ENCODE data around the gene SPSB4. TPM values are rescaled to one million over a fixed set of nuclear protein-coding genes. Genes with fewer than 3 reads are reported as not detected.

The SPSB4 gene
- total and polyA plus RNA-seq, 2 of the 8 experiments (the other 6 are each of a cell fraction or from before 2014, with no cell fraction given) = 15.1 to 17.2 TPM

GRCh38 chr3:141044695-141045641, 6.2 kb upstream of the SPSB4 start:
- no peaks in the 10 kb centered on the region for H3K79me2 ChIP-seq (ENCODE audit: control insufficient read depth in 1 of 2, insufficient read depth in 2 of 2, low read length in 2 of 2)
- no peak overlapping the region for H2BK12ac ChIP-seq (ENCODE audit: low read depth, low read length)
- H4K5ac ChIP-seq (ENCODE audit: insufficient read length, low read depth, low read length) = no peak overlapping the region
- no peaks in the 10 kb centered on the region for H3K23me2 ChIP-seq (ENCODE audit: low read depth, low read length)
- TF ChIP-seq EP300 (IDR thresholded peaks at IDR 0.05; ENCODE audit: borderline replicate concordance in 1 of 2, low read depth in 2 of 2, low read length in 2 of 2) (no peak), SAP30 (IDR thresholded peaks at IDR 0.05; ENCODE audit: insufficient read depth, insufficient replicate concordance, low read length) (no peak), GABPA (IDR thresholded peaks at IDR 0.05; ENCODE audit: borderline replicate concordance, insufficient read depth, low read length) (no peak), GTF2F1 (IDR thresholded peaks at IDR 0.05; ENCODE audit: borderline replicate concordance, low read depth, low read length) (no peak), MAX (IDR thresholded peaks at IDR 0.05) (no peak), CREB1 (IDR thresholded peaks at IDR 0.05) (no peak), CEBPB (IDR thresholded peaks at IDR 0.05; ENCODE audit: low read depth, low read length) (no peak), POLR2A (IDR thresholded peaks at IDR 0.05; ENCODE audit: control extremely low read depth in 1 of 2, low read depth in 2 of 2, low read length in 2 of 2) (no peak), HDAC6 (IDR thresholded peaks at IDR 0.05; ENCODE audit: low read depth, low read length) (no peak)
- H3K79me1 ChIP-seq (ENCODE audit: low read depth, low read length) = no peaks in the 10 kb centered on the region
- peaks cover 0 to 18% (median 3%) of the 10 kb centered on the region in 4 experiments; a peak in 4 of 7 replicates for H3K27me3 ChIP-seq (replicated peaks in 1 of 4; ENCODE audit: control insufficient read depth in 3 of 4, extremely low read depth in 1 of 4, insufficient read depth in 3 of 4, low read length in 3 of 4)
- H3K4me2 ChIP-seq (ENCODE audit: insufficient read depth in 1 of 2, low read depth in 2 of 2, low read length in 2 of 2) = no peak overlapping the region
- no peak overlapping the region for H4K91ac ChIP-seq (replicated peaks; ENCODE audit: insufficient read length, low read length)
- no peak for FAIRE-seq
- H3K9ac ChIP-seq (replicated peaks in 1 of 4; ENCODE audit: extremely low read depth in 1 of 4, low read depth in 3 of 4, low read length in 3 of 4) = no peak overlapping the region
- H2BK20ac ChIP-seq (ENCODE audit: low read length) = no peak overlapping the region
- no peak overlapping the region for H2BK15ac ChIP-seq (ENCODE audit: low read length)
- no peak overlapping the region for H3K14ac ChIP-seq (ENCODE audit: insufficient read length)
- H3K4ac ChIP-seq (replicated peaks; ENCODE audit: insufficient read length, low read depth, low read length) = no peak overlapping the region
- WGBS, 2 experiments (ENCODE audit: extremely low coverage in 1 of 2, insufficient coverage in 1 of 2, insufficient read length in 1 of 2, insufficient replicate concordance in 2 of 2, low coverage in 1 of 2, low lambda C conversion rate in 2 of 2, missing lambda C conversion rate in 1 of 2) = 90% methylated on average over 4 of the region's 4 CpGs; no CpG with 5 or more reads in 1 of the 2 experiments
- ChIA-PET CTCF (ENCODE audit: partially characterized antibody) (interaction anchor here (0.9 to 9.8 kb wide), 12 partner anchors 12 to 230 kb away, joined by 3 to 333 read pairs (median 12); no protein-coding TSS in a partner anchor), POLR2A (ENCODE audit: partially characterized antibody) (no interaction called here)
- peak overlapping the region; percentile 26; the same call in 1 of the 2 replicates for H2AFZ ChIP-seq (ENCODE audit: low read length)
- no peaks in the 10 kb centered on the region for H4K20me1 ChIP-seq (replicated peaks in 1 of 2; ENCODE audit: control insufficient read depth in 1 of 2, insufficient read depth in 2 of 2, low read length in 2 of 2)
- no peak overlapping the region for H2BK120ac ChIP-seq (replicated peaks; ENCODE audit: low read depth, low read length)
- H3K4me1 ChIP-seq (replicated peaks in 1 of 4; ENCODE audit: control insufficient read depth in 3 of 4, insufficient read depth in 4 of 4, low read length in 3 of 4) = peaks cover 0 to 9% (median 2%) of the 10 kb centered on the region in 4 experiments; a peak in 2 of 7 replicates
- no peak overlapping the region for H4K8ac ChIP-seq (ENCODE audit: extremely low read depth, insufficient read depth, low read length)
- H2AK5ac ChIP-seq (ENCODE audit: low read depth, low read length) = no peak overlapping the region
- H3K23ac ChIP-seq (ENCODE audit: insufficient read length) = no peak overlapping the region
- no peak overlapping the region for H3K4me3 ChIP-seq (ENCODE audit: extremely low read depth in 1 of 4, insufficient read depth in 2 of 4, low read depth in 3 of 4, low read length in 4 of 4)
- no peak overlapping the region for H3K27ac ChIP-seq (ENCODE audit: low read depth, low read length)
- H3K18ac ChIP-seq (ENCODE audit: extremely low read depth, low read length) = no peak overlapping the region
- DNase-seq (ENCODE audit: low read depth in 1 of 2, low spot score in 2 of 2) = no peak
- H3K9me3 ChIP-seq (ENCODE audit: insufficient read depth in 2 of 2, low read depth in 1 of 2, low read length in 1 of 2) = no peaks in the 10 kb centered on the region
- no peaks in the 10 kb centered on the region for H3K36me3 ChIP-seq (ENCODE audit: control insufficient read depth in 2 of 4, insufficient read depth in 4 of 4, low read length in 3 of 4)
- no peak overlapping the region for H3K56ac ChIP-seq (replicated peaks; ENCODE audit: insufficient read length, low read depth, low read length)
- no peak overlapping the region for H2BK5ac ChIP-seq (ENCODE audit: low read depth, low read length)

All from H1 (cell line).